Measurements from ENCODE around the gene GMEB2. TPM values are rescaled to one million over a fixed set of nuclear protein-coding genes. Genes with fewer than 3 reads are reported as not detected.
"Not testable (repeated sequence)": the region's sequence is repeated elsewhere in the genome, so short reads cannot be mapped to it uniquely, and the experiment has no call there.

Gene GMEB2
- total RNA-seq, 1 donor from 2014 or later, result 11.3 TPM

DNA sequence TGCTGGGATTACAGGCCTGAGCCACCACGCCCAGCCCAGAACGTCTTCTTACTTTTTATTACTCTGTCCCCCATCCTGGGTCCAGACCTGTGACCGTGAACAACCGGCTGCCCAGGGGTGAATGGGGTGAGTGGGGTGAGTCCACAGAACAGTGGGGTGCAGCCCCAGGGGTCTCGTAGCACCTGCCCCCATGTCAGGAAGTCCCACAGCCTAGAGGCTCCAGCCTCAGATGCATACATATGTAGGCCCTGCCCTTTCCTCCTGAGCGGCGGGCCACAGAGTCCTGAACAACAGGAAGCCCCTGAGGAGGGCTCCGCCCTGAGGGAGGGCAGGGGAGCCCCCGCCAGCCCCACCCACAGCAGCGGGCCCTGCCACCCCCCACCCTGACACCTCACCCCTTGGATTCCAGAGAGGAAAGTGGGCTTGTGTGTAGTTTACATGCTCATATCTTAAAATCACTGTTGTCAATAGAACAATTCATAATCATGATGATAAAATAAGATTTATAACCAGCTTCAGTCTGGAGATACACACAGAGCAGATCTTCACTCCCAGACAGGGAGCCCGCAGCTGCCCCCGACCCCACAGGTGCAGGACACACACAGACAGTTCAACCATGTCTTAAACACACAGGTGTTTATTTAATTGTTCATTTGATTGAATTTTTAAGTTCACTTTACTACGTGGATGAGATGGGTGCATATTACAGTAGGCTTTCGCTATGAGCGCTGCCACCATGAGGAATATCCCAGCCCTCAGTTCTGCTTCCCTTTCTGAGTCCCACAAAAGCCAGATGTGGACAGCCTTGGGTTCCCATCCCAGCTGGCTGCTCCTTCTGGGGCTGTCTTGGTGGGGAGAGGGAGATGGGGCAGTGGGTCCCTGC lies 12.4 kb upstream of the GMEB2 start:
- Histone ChIP-seq H3K27me3 (no peaks in the 10 kb centered on the region), H3K4me3 (no peak overlapping the region), H3K4me1 (peaks cover 22% of the 10 kb centered on the region), H3K36me3 (no peaks in the 10 kb centered on the region), H3K9me3 (no peaks in the 10 kb centered on the region), H3K27ac (peak overlapping the region; percentile 85)
- ATAC-seq, result peak; percentile 4
- intact Hi-C loops (cut with DNase I), result no loop called here
- no peak for DNase-seq
- TF ChIP-seq, protein P1, sequence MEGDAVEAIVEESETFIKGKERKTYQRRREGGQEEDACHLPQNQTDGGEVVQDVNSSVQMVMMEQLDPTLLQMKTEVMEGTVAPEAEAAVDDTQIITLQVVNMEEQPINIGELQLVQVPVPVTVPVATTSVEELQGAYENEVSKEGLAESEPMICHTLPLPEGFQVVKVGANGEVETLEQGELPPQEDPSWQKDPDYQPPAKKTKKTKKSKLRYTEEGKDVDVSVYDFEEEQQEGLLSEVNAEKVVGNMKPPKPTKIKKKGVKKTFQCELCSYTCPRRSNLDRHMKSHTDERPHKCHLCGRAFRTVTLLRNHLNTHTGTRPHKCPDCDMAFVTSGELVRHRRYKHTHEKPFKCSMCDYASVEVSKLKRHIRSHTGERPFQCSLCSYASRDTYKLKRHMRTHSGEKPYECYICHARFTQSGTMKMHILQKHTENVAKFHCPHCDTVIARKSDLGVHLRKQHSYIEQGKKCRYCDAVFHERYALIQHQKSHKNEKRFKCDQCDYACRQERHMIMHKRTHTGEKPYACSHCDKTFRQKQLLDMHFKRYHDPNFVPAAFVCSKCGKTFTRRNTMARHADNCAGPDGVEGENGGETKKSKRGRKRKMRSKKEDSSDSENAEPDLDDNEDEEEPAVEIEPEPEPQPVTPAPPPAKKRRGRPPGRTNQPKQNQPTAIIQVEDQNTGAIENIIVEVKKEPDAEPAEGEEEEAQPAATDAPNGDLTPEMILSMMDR (IDR thresholded peaks at IDR 0.05), result no peak

- no peak for ATAC-seq
- TF ChIP-seq, protein P1 (IDR thresholded peaks at IDR 0.05), result no peak
- Histone ChIP-seq H3K9me3 (no peaks in the 10 kb centered on the region), H3K27me3 (no peaks in the 10 kb centered on the region), H3K4me1 (peaks cover 18% of the 10 kb centered on the region), H3K4me3 (no peak overlapping the region), H3K27ac (peak overlapping the region; percentile 59), H3K36me3 (no peaks in the 10 kb centered on the region)
- no peak for DNase-seq
- intact Hi-C loops (cut with DNase I), result no loop called here
Observed at GRCh38 chr20:63636752-63637628, 10.1 kb upstream of the GMEB2 start.

DNA sequence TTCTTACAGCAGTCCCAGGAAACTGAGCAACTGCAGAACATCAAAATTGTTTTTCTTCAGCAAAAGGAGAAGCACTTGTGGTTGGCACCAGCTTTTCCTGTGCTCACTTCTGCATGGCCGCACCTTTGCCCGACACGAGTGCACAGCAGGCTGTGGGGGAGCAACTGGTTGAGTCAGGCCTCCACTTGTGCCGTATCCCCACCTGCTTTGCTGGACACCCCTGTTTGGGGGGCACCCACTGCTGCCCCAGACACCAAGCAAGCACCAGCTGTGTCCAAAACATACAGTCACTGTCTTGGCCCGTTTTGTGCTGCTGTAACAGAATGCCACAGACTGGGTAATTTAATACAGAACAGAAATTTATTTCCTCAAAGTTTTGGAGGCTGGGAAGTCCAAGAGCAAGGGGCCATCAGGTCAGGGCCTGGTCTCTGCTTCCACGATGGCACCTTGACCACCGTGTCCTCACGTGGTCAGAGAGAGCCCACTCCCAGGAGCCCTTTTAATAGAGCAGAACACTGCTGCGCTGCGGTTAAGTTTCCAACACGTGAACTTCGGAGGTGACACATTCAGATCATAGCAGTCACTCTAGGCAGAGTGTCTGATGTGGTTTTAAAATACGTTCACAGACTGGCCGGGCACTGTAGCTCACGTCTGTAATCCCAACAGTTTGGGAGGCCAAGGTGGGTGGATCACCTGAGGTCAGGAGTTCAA lies 8.7 kb upstream of the GMEB2 start:
- intact Hi-C loops (cut with DNase I), result no loop called here
- TF ChIP-seq, protein P1 (IDR thresholded peaks at IDR 0.05), result no peak
- DNase-seq (peak; percentile 73), ATAC-seq (peak; percentile 58)
- Histone ChIP-seq H3K27me3 (no peaks in the 10 kb centered on the region), H3K9me3 (no peaks in the 10 kb centered on the region), H3K36me3 (no peaks in the 10 kb centered on the region), H3K27ac (peak overlapping the region; percentile 43), H3K4me1 (peaks cover 18% of the 10 kb centered on the region), H3K4me3 (no peak overlapping the region)

- Histone ChIP-seq H3K4me1 (peaks cover 16% of the 10 kb centered on the region), H3K27ac (no peak overlapping the region), H3K36me3 (no peaks in the 10 kb centered on the region), H3K27me3 (no peaks in the 10 kb centered on the region), H3K4me3 (no peak overlapping the region), H3K9me3 (no peaks in the 10 kb centered on the region)
- intact Hi-C loops (cut with DNase I), result no loop called here
- no peak for ATAC-seq
- DNase-seq, result no peak
- TF ChIP-seq, protein P1 (IDR thresholded peaks at IDR 0.05), result no peak
Observed at GRCh38 chr20:63633732-63634131, 6.8 kb upstream of the GMEB2 start.

- H3K9me3 ChIP-seq; intact Hi-C loops (cut with DNase I); ATAC-seq; H3K27me3 ChIP-seq; H3K36me3 ChIP-seq; H3K4me3 ChIP-seq; H3K4me1 ChIP-seq; DNase-seq: not testable (repeated sequence)
- H3K27ac ChIP-seq, result peak overlapping the region; percentile 6
Observed at GRCh38 chr20:63631426-63631825, 4.5 kb upstream of the GMEB2 start.

- ATAC-seq; H3K9me3 ChIP-seq; intact Hi-C loops (cut with DNase I); H3K4me1 ChIP-seq; H3K4me3 ChIP-seq; H3K27me3 ChIP-seq; H3K36me3 ChIP-seq; DNase-seq: not testable (repeated sequence)
- peak overlapping the region; percentile 6 for H3K27ac ChIP-seq
Observed at GRCh38 chr20:63630956-63631355, 4.1 kb upstream of the GMEB2 start.
